Stomach (tissue), 9 donors: Measurements from ENCODE around the gene F12. TPM values are rescaled to one million over a fixed set of nuclear protein-coding genes. Genes with fewer than 3 reads are reported as not detected.
"Not testable (repeated sequence)": the region's sequence is repeated elsewhere in the genome, so short reads cannot be mapped to it uniquely, and the experiment has no call there.

Experiments used
- DNase-seq, 2 donors: peaks; one replicate each; pipeline versions ENCODE4 v3.0.0 to v3.0.0-alpha.2; 2013 to 2019
- H3K27ac ChIP-seq, 5 donors: fragments of 200-600 bp in 4 of 5; sonication (generic) in 4 of 5; one replicate each; pipeline ENCODE4 v1.5.1; 2013 to 2019; ENCODE audit warnings: mild to moderate bottlenecking in 1 of 5, moderate library complexity in 1 of 5
- H3K27me3 ChIP-seq, 3 donors: fragments of 200-600 bp; sonication (generic); one replicate each; pipeline ENCODE4 v1.5.1; 2017 to 2019; ENCODE audit warnings: mixed run types in 1 of 3
- H3K36me3 ChIP-seq, 4 donors: fragments of 200-600 bp; sonication (generic); 1 replicate in 3 of 4; 2 replicates in 1 of 4; pipeline ENCODE4 v1.5.1; 2016 to 2019
- H3K4me1 ChIP-seq, 4 donors: fragments of 200-600 bp; sonication (generic); one replicate each; pipeline ENCODE4 v1.5.1; 2016 to 2019
- H3K4me3 ChIP-seq, 4 donors: fragments of 200-600 bp; sonication (generic) in 3 of 4; one replicate each; pipeline ENCODE4 v1.5.1; 2016 to 2019; ENCODE audit warnings: mild to moderate bottlenecking in 1 of 4
- H3K9me3 ChIP-seq, 4 donors: fragments of 200-600 bp; sonication (generic); one replicate each; pipeline ENCODE4 v1.5.1; 2016 to 2019
- CTCF ChIP-seq, 7 experiments: fragments of 450-650 bp in 4 of 7; fragments of 200-600 bp in 3 of 7; sonication (generic) in 3 of 7; IDR thresholded peaks; one replicate each; pipeline ENCODE4 v1.5.1; 2016 to 2019; ENCODE audit warnings: antibody characterized with exemption in 7 of 7, control low read depth in 2 of 7, mild to moderate bottlenecking in 1 of 7
- EP300 ChIP-seq: sonication (generic); formaldehyde crosslinking; IDR thresholded peaks from one replicate; pipeline ENCODE4 v1.6.1; 2017; ENCODE audit warnings: antibody characterized with exemption
- POLR2A ChIP-seq, 4 donors: fragments of 450-650 bp; IDR thresholded peaks; one replicate each; pipeline ENCODE4 v1.6.1; 2016; ENCODE audit warnings: antibody characterized with exemption in 4 of 4, control low read depth in 2 of 4, mild to moderate bottlenecking in 1 of 4, moderate library complexity in 1 of 4
- POLR2AphosphoS5 ChIP-seq, 3 donors: sonication (generic); formaldehyde crosslinking; IDR thresholded peaks; one replicate each; pipeline ENCODE4 v1.6.1; 2016; ENCODE audit warnings: antibody characterized with exemption in 3 of 3
- WGBS, 5 donors: extraction: QIAGEN DNeasy Blood & Tissue Kit in 3 of 5; methylation state at CpG; one replicate each; pipeline versions ENCODE4 v1.1.5 to v1.1.7; 2013 to 2018; 5-methylcytosine and 5-hydroxymethylcytosine counted together
- intact Hi-C: fragments of 100-400 bp; cut with DNase I; formaldehyde crosslinking; loops from one replicate; pipeline ENCODE4 v1.15.1; 2023; ENCODE audit warnings: low total_unique reads
- polyA plus RNA-seq, 3 donors: library from polyadenylated mRNA; stranded (reverse); fragments of 200-250 nt; gene quantifications; one replicate each; pipeline ENCODE4 v1.2.3, GENCODE V29; 2013
- total RNA-seq, 5 donors: library from RNA; depleted of rRNA; stranded (reverse); fragments of >200 nt; gene quantifications; one replicate each; pipeline versions ENCODE4 v1.1.0 to v1.2.3, GENCODE V29; 2014 to 2016
- donor health status: healthy with polysubstance abuse.
- donor health status: Bipolar disorder and iron deficiency.
- donor health status: healthy.

Gene F12
- total and polyA plus RNA-seq, 8 donors: 0.50 to 68.3 (median 33.0) TPM; not detected in 4

GRCh38 chr5:177421062-177421798, 11.9 kb upstream of the F12 start:
- no peaks in the 10 kb centered on the region for H3K9me3 ChIP-seq
- H3K4me3 ChIP-seq: no peak overlapping the region
- 83 to 87% (median 84%) methylated on average over 6 of the region's 6 CpGs for WGBS, 5 donors

GRCh38 chr5:177420472-177420871, 11.1 kb upstream of the F12 start:
- intact Hi-C loops, H3K4me3 ChIP-seq, DNase-seq, H3K27ac ChIP-seq, H3K36me3 ChIP-seq, H3K9me3 ChIP-seq, H3K27me3 ChIP-seq: not testable (repeated sequence)
- peaks cover 2 to 13% (median 5%) of the 10 kb centered on the region in 4 donors for H3K4me1 ChIP-seq
- WGBS, 5 donors: 65 to 76% (median 69%) methylated on average over 7 of the region's 7 CpGs

More at GRCh38 chr5:177421062-177421798, 11.9 kb upstream of the F12 start:
- DNase-seq: no peak
- H3K4me1 ChIP-seq: peaks cover 4 to 16% (median 9%) of the 10 kb centered on the region in 4 donors
- H3K27ac ChIP-seq: no peak overlapping the region
- no peaks in the 10 kb centered on the region for H3K36me3 ChIP-seq
- no peaks in the 10 kb centered on the region for H3K27me3 ChIP-seq
- intact Hi-C loops: no loop called here
- TF ChIP-seq EP300: no peak
- no peak for TF ChIP-seq POLR2A (IDR thresholded peaks at IDR 0.05)
- no peak for TF ChIP-seq POLR2AphosphoS5 (IDR thresholded peaks at IDR 0.05)
- no peak for TF ChIP-seq CTCF (IDR thresholded peaks at IDR 0.05)

- Histone ChIP-seq H3K27ac (no peak overlapping the region), H3K27me3 (no peaks in the 10 kb centered on the region), H3K9me3 (no peaks in the 10 kb centered on the region), H3K4me1 (peaks cover 0 to 6% (median 0%) of the 10 kb centered on the region in 4 donors), H3K36me3 (no peaks in the 10 kb centered on the region), H3K4me3 (no peak overlapping the region)
- no peak for TF ChIP-seq EP300
- peak in 1 of 3 donors; percentile 19 for TF ChIP-seq POLR2AphosphoS5 (IDR thresholded peaks at IDR 0.05)
- 79 to 82% (median 80%) methylated on average over 3 of the region's 3 CpGs for WGBS, 5 donors
- intact Hi-C loops: no loop called here
- DNase-seq: no peak
Measured at GRCh38 chr5:177419046-177419445, 9.7 kb upstream of the F12 start.

GRCh38 chr5:177417081-177417480, 7.7 kb upstream of the F12 start:
- H3K36me3 ChIP-seq, H3K9me3 ChIP-seq, H3K4me1 ChIP-seq, H3K27me3 ChIP-seq, H3K4me3 ChIP-seq, H3K27ac ChIP-seq, DNase-seq, intact Hi-C loops: not testable (repeated sequence)
- 80 to 90% (median 81%) methylated on average over 6 of the region's 6 CpGs for WGBS, 5 donors

- DNase-seq: no peak
- H3K27ac ChIP-seq: no peak overlapping the region
- H3K4me3 ChIP-seq: no peak overlapping the region
- no peak for TF ChIP-seq CTCF (IDR thresholded peaks at IDR 0.05)
- no peak for TF ChIP-seq POLR2A (IDR thresholded peaks at IDR 0.05)
- TF ChIP-seq POLR2AphosphoS5 (IDR thresholded peaks at IDR 0.05): no peak
- TF ChIP-seq EP300: no peak
- H3K36me3 ChIP-seq: no peaks in the 10 kb centered on the region
- H3K27me3 ChIP-seq: no peaks in the 10 kb centered on the region
- intact Hi-C loops: no loop called here
- H3K9me3 ChIP-seq: no peaks in the 10 kb centered on the region
- H3K4me1 ChIP-seq: peaks cover 0 to 6% (median 0%) of the 10 kb centered on the region in 4 donors
- WGBS, 5 donors: 75 to 83% (median 75%) methylated on average over 3 of the region's 3 CpGs
Measured at GRCh38 chr5:177414481-177414880, 5.1 kb upstream of the F12 start.

GRCh38 chr5:177412603-177413233, 3.4 kb upstream of the F12 start:
- no peaks in the 10 kb centered on the region for H3K27me3 ChIP-seq
- no peak overlapping the region for H3K4me3 ChIP-seq
- H3K36me3 ChIP-seq: no peaks in the 10 kb centered on the region
- no peak for DNase-seq
- 60 to 72% (median 63%) methylated on average over 8 of the region's 8 CpGs for WGBS, 5 donors
- peak overlapping the region in 1 of 5 donors; percentile 60 for H3K27ac ChIP-seq
- H3K9me3 ChIP-seq: no peaks in the 10 kb centered on the region
- TF ChIP-seq POLR2A (IDR thresholded peaks at IDR 0.05): no peak
- no peak for TF ChIP-seq CTCF (IDR thresholded peaks at IDR 0.05)
- TF ChIP-seq POLR2AphosphoS5 (IDR thresholded peaks at IDR 0.05): no peak
- no peak for TF ChIP-seq EP300
- intact Hi-C loops: no loop called here
- peaks cover 0 to 6% (median 0%) of the 10 kb centered on the region in 4 donors for H3K4me1 ChIP-seq
